GM23338 (cell line): ENCODE measurements around the gene FOXE3. TPM values are rescaled to one million over a fixed set of nuclear protein-coding genes. Genes with fewer than 3 reads are reported as not detected.

Source experiments
- ATAC-seq: fragments of 200-7000 bp; cut with Tn5 transposase; 3 replicates; pipeline ENCODE4 v1.9.1; 2020
- DNase-seq: peaks from one replicate; pipeline ENCODE4 v3.0.0-alpha.2; 2015; ENCODE audit warnings: low spot score
- H2AFZ ChIP-seq: fragments of 200-600 bp; sonication (generic); 2 replicates; pipeline ENCODE4 v1.8.0; 2016; ENCODE audit warnings: antibody characterized with exemption, mild to moderate bottlenecking, moderate library complexity
- H3F3A ChIP-seq: fragments of 200-600 bp; sonication (generic); replicated peaks from 2 replicates; pipeline ENCODE4 v1.8.0; 2017; ENCODE audit warnings: antibody characterized with exemption, mixed run types, low read depth
- H3K27ac ChIP-seq: fragments of 200-600 bp; sonication (generic); 2 replicates; pipeline ENCODE4 v1.6.1; 2016; ENCODE audit warnings: low read depth
- H3K27me3 ChIP-seq: fragments of 200-600 bp; sonication (generic); 2 replicates; pipeline ENCODE4 v1.8.0; 2016; ENCODE audit warnings: mild to moderate bottlenecking, mixed run types, moderate library complexity; ENCODE audit not compliant: insufficient read depth
- H3K36me3 ChIP-seq: fragments of 200-600 bp; sonication (generic); 2 replicates; pipeline ENCODE4 v1.8.0; 2016; ENCODE audit warnings: mild to moderate bottlenecking; ENCODE audit not compliant: insufficient read depth
- H3K4me1 ChIP-seq: fragments of 200-600 bp; sonication (generic); 2 replicates; pipeline ENCODE4 v1.8.0; 2016; ENCODE audit warnings: mild to moderate bottlenecking, moderate library complexity; ENCODE audit not compliant: insufficient read depth
- H3K4me2 ChIP-seq: fragments of 200-600 bp; sonication (generic); 2 replicates; pipeline ENCODE4 v1.7.1; 2017; ENCODE audit warnings: mixed run types
- H3K4me3 ChIP-seq: fragments of 200-600 bp; sonication (generic); 2 replicates; pipeline ENCODE4 v1.6.1; 2016; ENCODE audit warnings: mixed run types
- H3K79me2 ChIP-seq: fragments of 200-600 bp; sonication (generic); replicated peaks from 2 replicates; pipeline ENCODE4 v1.8.0; 2017; ENCODE audit warnings: mild to moderate bottlenecking; ENCODE audit not compliant: insufficient read depth
- H3K9me2 ChIP-seq: fragments of 200-600 bp; sonication (generic); 2 replicates; pipeline ENCODE4 v1.8.0; 2017; ENCODE audit not compliant: insufficient read depth
- H4K20me1 ChIP-seq: fragments of 200-600 bp; sonication (generic); replicated peaks from 2 replicates; pipeline ENCODE4 v1.8.0; 2017; ENCODE audit warnings: mild to moderate bottlenecking; ENCODE audit not compliant: insufficient read depth
- H3K27ac Mint-ChIP-seq: 2 replicates; pipeline ENCODE4 v1.8.0; 2020; ENCODE audit warnings: inconsistent platforms, mild to moderate bottlenecking, moderate library complexity, mixed read lengths
- H3K27me3 Mint-ChIP-seq: 3 replicates; pipeline ENCODE4 v1.8.0; 2022; ENCODE audit warnings: low read depth, mild to moderate bottlenecking, moderate library complexity, mixed read lengths, inconsistent platforms; ENCODE audit not compliant: insufficient read depth, poor library complexity
- H3K36me3 Mint-ChIP-seq: 3 replicates; pipeline ENCODE4 v1.8.0; 2021; ENCODE audit warnings: low read depth, mild to moderate bottlenecking, inconsistent platforms, moderate library complexity, mixed read lengths
- H3K4me1 Mint-ChIP-seq: 3 replicates; pipeline ENCODE4 v1.8.0; 2020; ENCODE audit warnings: mild to moderate bottlenecking, inconsistent platforms, mixed read lengths
- H3K4me3 Mint-ChIP-seq: 3 replicates; pipeline ENCODE4 v1.8.0; 2021; ENCODE audit warnings: moderate library complexity, mild to moderate bottlenecking, inconsistent platforms, mixed read lengths
- H3K9me3 Mint-ChIP-seq: 3 replicates; pipeline ENCODE4 v1.8.0; 2020; ENCODE audit warnings: moderate library complexity, mild to moderate bottlenecking, inconsistent platforms, mixed read lengths
- CTCF ChIP-seq, 2 experiments: fragments of 200-600 bp in 1 of 2; sonication (generic) in 1 of 2; conservative IDR thresholded peaks; 2 replicates each; pipeline versions ENCODE4 v1.5.1 to v1.6.1; 2016 to 2017; ENCODE audit warnings: antibody characterized with exemption in 2 of 2, low read depth in 2 of 2, mild to moderate bottlenecking in 2 of 2, moderate library complexity in 1 of 2
- EZH2phosphoT487 ChIP-seq: fragments of 200-600 bp; sonication (generic); IDR thresholded peaks from one replicate; pipeline ENCODE4 v1.8.1; 2018; ENCODE audit warnings: antibody characterized with exemption; ENCODE audit not compliant: unreplicated experiment
- JUNB ChIP-seq: IDR thresholded peaks from one replicate; pipeline ENCODE4 v1.6.1; 2016; ENCODE audit warnings: antibody characterized with exemption; ENCODE audit not compliant: unreplicated experiment
- NANOG ChIP-seq: IDR thresholded peaks from 2 replicates; pipeline ENCODE4 v1.6.1; 2016; ENCODE audit warnings: antibody characterized with exemption, borderline replicate concordance
- REST ChIP-seq: IDR thresholded peaks from one replicate; pipeline ENCODE4 v1.6.1; 2018; ENCODE audit warnings: antibody characterized with exemption; ENCODE audit not compliant: unreplicated experiment
- ZNF114 ChIP-seq: fragments of 250-450 bp; sonication (Bioruptor Pico); IDR thresholded peaks from 2 replicates; pipeline ENCODE4 v1.5.0; 2020; ENCODE audit warnings: mild to moderate bottlenecking, moderate library complexity
- ZNF331 ChIP-seq: fragments of 250-450 bp; sonication (Bioruptor Pico); IDR thresholded peaks from 2 replicates; pipeline ENCODE4 v1.5.0; 2020; ENCODE audit warnings: low read depth, mild to moderate bottlenecking, moderate library complexity
- ZNF462 ChIP-seq: fragments of 250-450 bp; sonication (Bioruptor Pico); IDR thresholded peaks from 2 replicates; pipeline ENCODE4 v1.5.0; 2020; ENCODE audit warnings: mild to moderate bottlenecking, moderate library complexity
- polyA plus RNA-seq: library from polyadenylated mRNA; unstranded; fragments of >200 nt; fragmentation: Nextera tagmentation; extraction: Ambion mirVana; gene quantifications from 2 replicates; pipeline ENCODE4 v1.2.1, GENCODE V29; 2016
- total RNA-seq: library from RNA; depleted of rRNA; stranded (reverse); fragments of >200 nt; shearing (Covaris generic); gene quantifications from 2 replicates; pipeline ENCODE4 v1.2.3, GENCODE V29; 2014

Gene FOXE3
- total and polyA plus RNA-seq, 2 experiments from 2014 or later: not detected

GRCh38 chr1:47385020-47385419 lies 31.1 kb upstream of the FOXE3 start (continued):
- no peak for TF ChIP-seq CTCF (conservative IDR thresholded peaks at IDR 0.05; ENCODE audit: low read depth in 2 of 2)
- no peak for TF ChIP-seq ZNF331
- TF ChIP-seq JUNB: no peak
- TF ChIP-seq EZH2phosphoT487: no peak
- no peak for TF ChIP-seq ZNF114

GRCh38 chr1:47386268-47386667 lies 29.8 kb upstream of the FOXE3 start:
- Mint-ChIP-seq H3K9me3 (no peaks in the 10 kb centered on the region), H3K27me3 (peaks cover 11% of the 10 kb centered on the region), H3K27ac (no peak overlapping the region), H3K4me1 (no peaks in the 10 kb centered on the region), H3K36me3 (no peaks in the 10 kb centered on the region), H3K4me3 (no peak overlapping the region)
- Histone ChIP-seq H3K27me3 (peaks cover 11% of the 10 kb centered on the region), H2AFZ (no peak overlapping the region), H3K4me3 (no peak overlapping the region), H3F3A (no peaks in the 10 kb centered on the region), H3K36me3 (no peaks in the 10 kb centered on the region), H3K79me2 (no peaks in the 10 kb centered on the region), H3K9me2 (no peaks in the 10 kb centered on the region), H4K20me1 (no peaks in the 10 kb centered on the region; the same call in 1 of the 2 replicates), H3K27ac (no peak overlapping the region), H3K4me2 (no peak overlapping the region), H3K4me1 (no peaks in the 10 kb centered on the region)
- ATAC-seq: no peak
- no peak for TF ChIP-seq NANOG
- TF ChIP-seq EZH2phosphoT487: no peak
- no peak for TF ChIP-seq REST
- TF ChIP-seq ZNF462 (CRISPR knock-in tag): no peak
- DNase-seq: no peak
